Measurements from ENCODE around the gene PRLH.

PRLH gene

GRCh38 chr2:237566401-237567235 is at the start of gene PRLH:
Gene PRLH (plus strand): TSS chr2:237566574. CDS start chr2:237566574, 0 bp downstream.
- no peak for TF ChIP-seq CTCF (conservative IDR thresholded peaks at IDR 0.05)
- no peak within 1 kb of the TSS for H3K27ac ChIP-seq

- TF ChIP-seq CTCF (conservative IDR thresholded peaks at IDR 0.05), result no peak
- H3K27ac ChIP-seq, result no peak overlapping the region
Observed at GRCh38 chr2:237517163-237517562, 49.2 kb upstream of the PRLH start.

GRCh38 chr2:237517990-237518389 is 48.4 kb upstream of the PRLH start:
- no peak overlapping the region for H3K27ac ChIP-seq
- TF ChIP-seq CTCF (conservative IDR thresholded peaks at IDR 0.05), result no peak

GRCh38 chr2:237519506-237520245 is 46.7 kb upstream of the PRLH start:
- no peak for TF ChIP-seq CTCF (conservative IDR thresholded peaks at IDR 0.05)

GRCh38 chr2:237520290-237520689 is 46.1 kb upstream of the PRLH start:
- no peak for TF ChIP-seq CTCF (conservative IDR thresholded peaks at IDR 0.05)
- H3K27ac ChIP-seq, result no peak overlapping the region

More at GRCh38 chr2:237519506-237520245, 46.7 kb upstream of the PRLH start:
- H3K27ac ChIP-seq, result no peak overlapping the region

- no peak for TF ChIP-seq CTCF (conservative IDR thresholded peaks at IDR 0.05)
- H3K27ac ChIP-seq, result no peak overlapping the region
Observed at GRCh38 chr2:237524631-237525030, 41.7 kb upstream of the PRLH start.

GRCh38 chr2:237525559-237526157 is 40.7 kb upstream of the PRLH start:
- TF ChIP-seq CTCF (conservative IDR thresholded peaks at IDR 0.05), result no peak
- no peak overlapping the region for H3K27ac ChIP-seq
